Measurements from ENCODE around the gene DPYD. TPM values are rescaled to one million over a fixed set of nuclear protein-coding genes. Genes with fewer than 3 reads are reported as not detected.

The DPYD gene
- total and polyA plus RNA-seq, 12 donors, result 4.1 to 22.0 (median 7.0) TPM

DNA sequence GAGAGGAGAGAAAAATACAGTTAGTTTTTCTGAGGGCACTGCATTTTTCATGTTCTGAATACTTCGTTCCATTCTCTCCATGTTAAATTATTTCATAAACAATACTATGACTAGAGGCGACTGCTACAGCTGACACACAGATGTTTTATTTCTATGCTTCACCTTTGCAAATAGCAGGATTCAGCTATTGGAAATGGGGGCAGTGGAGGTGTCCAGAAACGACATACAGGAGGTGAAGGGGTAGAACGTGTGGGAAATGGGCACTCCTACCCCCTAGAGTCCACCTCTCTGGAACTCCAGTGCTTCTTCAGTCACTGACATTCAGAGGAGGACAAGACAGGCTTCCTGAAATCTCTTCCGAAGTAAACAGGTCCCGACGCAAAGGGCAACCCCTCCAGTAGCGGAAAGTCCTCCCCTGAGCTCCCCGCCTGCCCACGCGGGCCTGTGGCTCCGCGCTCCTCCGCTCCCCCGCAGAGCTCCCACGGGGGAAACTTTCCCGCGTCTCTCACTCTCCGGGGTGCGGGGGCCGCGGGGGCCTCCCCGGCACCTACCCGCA is 480 bp downstream of the DPYD start:
- H3K36me3 ChIP-seq, result no peaks in the 10 kb centered on the region
- TF ChIP-seq, protein P1, sequence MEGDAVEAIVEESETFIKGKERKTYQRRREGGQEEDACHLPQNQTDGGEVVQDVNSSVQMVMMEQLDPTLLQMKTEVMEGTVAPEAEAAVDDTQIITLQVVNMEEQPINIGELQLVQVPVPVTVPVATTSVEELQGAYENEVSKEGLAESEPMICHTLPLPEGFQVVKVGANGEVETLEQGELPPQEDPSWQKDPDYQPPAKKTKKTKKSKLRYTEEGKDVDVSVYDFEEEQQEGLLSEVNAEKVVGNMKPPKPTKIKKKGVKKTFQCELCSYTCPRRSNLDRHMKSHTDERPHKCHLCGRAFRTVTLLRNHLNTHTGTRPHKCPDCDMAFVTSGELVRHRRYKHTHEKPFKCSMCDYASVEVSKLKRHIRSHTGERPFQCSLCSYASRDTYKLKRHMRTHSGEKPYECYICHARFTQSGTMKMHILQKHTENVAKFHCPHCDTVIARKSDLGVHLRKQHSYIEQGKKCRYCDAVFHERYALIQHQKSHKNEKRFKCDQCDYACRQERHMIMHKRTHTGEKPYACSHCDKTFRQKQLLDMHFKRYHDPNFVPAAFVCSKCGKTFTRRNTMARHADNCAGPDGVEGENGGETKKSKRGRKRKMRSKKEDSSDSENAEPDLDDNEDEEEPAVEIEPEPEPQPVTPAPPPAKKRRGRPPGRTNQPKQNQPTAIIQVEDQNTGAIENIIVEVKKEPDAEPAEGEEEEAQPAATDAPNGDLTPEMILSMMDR (IDR thresholded peaks at IDR 0.05), result no peak
- peaks cover 0 to 41% (median 11%) of the 10 kb centered on the region in 9 donors for H3K4me1 ChIP-seq
- WGBS, 2 donors, result 0% methylated on average over 24 of the region's 24 CpGs
- H3K27ac ChIP-seq, result peak overlapping the region; percentile 88 to 94 (median 91)
- H3K27me3 ChIP-seq, result no peaks in the 10 kb centered on the region
- peak; percentile 39 to 79 (median 66) for ATAC-seq
- DNase-seq, result no peak
- no peaks in the 10 kb centered on the region for H3K9me3 ChIP-seq
- H3K4me3 ChIP-seq, result peak overlapping the region; percentile 72 to 95 (median 84)
- intact Hi-C loops (cut with DNase I), result no loop called here

DNA sequence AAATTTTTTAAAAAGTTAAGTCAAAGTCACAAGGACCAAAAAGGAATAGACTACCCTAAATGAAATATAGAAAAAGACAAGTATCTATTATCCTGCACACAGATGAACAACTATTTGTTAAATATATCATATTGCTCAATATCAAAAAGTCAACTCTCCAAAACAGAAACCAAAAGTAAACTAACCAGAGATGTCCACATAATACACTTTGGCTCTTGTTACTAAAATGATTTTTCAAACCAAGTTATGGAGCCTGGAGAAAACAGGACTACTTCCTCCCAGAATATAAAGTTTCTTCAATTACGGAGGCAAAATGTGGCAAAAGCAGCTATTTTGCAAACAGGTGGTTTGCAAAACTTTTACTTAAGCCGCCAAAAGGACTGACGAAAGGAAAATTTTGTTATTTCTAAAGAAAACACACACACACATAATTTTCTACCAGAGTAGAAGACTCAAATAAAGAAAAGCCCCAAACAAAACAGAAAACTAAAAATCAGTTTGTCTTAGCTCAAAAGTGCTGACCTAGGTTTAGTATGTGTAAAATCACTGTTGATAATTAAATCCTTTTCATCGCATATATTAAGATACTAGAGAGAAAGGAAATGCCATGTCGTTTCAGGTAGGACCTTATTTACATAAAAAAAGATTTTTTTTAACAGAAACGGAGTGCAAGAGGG is 1.1 kb downstream of the DPYD start:
- peak overlapping the region in 9 of 10 donors; percentile 88 to 94 (median 91) for H3K27ac ChIP-seq
- H3K4me1 ChIP-seq, result peaks cover 0 to 41% (median 11%) of the 10 kb centered on the region in 9 donors
- TF ChIP-seq, protein P1 (IDR thresholded peaks at IDR 0.05), result no peak
- intact Hi-C loops (cut with DNase I), result no loop called here
- DNase-seq (no peak), ATAC-seq (peak in 2 of 8 donors; percentile 36 to 41)
- H3K4me3 ChIP-seq, result peak overlapping the region; percentile 72 to 95 (median 84)
- WGBS, 2 donors, result 11 to 31% methylated on average over 6 of the region's 6 CpGs
- no peaks in the 10 kb centered on the region for H3K27me3 ChIP-seq
- no peaks in the 10 kb centered on the region for H3K9me3 ChIP-seq
- H3K36me3 ChIP-seq, result no peaks in the 10 kb centered on the region

DNA sequence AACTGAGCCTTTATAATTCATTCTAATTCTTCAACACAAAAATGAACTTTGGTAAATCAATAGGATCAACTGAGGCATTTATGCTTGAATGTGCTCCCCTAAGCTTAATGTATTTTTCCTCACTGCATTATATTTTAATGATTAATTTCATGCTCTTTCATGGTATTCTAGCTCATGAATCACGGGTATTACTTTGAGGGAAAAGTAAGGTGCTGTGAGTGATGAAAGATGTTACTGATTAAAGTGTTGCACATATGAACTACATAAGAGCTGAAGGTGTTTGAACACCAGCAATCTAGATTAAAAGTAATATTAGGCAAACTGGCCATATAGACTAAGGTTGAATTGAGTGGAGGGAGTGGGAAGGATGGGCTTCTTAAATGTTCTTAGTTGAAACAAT is 1.9 kb downstream of the DPYD start:
- DNase-seq, result no peak
- no peaks in the 10 kb centered on the region for H3K27me3 ChIP-seq
- H3K4me1 ChIP-seq, result peaks cover 0 to 41% (median 11%) of the 10 kb centered on the region in 9 donors
- TF ChIP-seq, protein P1 (IDR thresholded peaks at IDR 0.05), result no peak
- ATAC-seq, result no peak
- H3K4me3 ChIP-seq, result peak overlapping the region in 8 of 10 donors; percentile 72 to 95 (median 84)
- WGBS, 2 donors, result 41 to 79% methylated on average over 1 of the region's 1 CpG
- H3K9me3 ChIP-seq, result no peaks in the 10 kb centered on the region
- intact Hi-C loops (cut with DNase I), result no loop called here
- no peaks in the 10 kb centered on the region for H3K36me3 ChIP-seq
- peak overlapping the region in 4 of 10 donors; percentile 88 to 93 (median 90) for H3K27ac ChIP-seq

DNA sequence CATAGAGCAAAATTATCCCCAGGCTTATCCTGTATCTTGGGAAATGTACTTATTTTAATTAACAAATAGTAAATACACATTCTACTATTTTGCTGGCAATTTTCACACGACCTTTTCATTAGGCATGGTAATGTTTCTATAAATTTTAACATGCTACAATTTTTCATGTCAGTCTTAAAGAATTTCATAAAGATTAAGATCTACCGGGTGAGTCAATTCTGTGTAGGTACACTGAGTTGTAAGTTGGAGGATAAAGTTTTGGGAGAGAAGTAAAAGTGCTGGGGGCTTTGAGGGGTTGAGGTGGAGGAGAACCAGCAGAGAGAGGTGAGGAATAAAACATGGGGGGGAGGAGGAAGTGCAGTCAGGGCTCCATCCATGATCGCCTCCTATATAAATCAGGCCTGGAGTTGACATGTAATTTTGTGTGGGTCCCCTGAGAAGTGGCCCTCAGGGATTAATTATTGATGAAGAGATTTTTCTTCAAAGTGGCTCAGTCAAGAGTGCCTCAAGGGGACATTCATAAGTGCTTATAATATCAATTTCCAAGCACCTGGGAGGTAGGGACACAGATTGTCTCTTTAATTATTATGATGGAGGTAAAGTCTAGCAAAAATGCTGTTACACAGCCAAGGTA is 7.2 kb downstream of the DPYD start:
- TF ChIP-seq, protein P1 (IDR thresholded peaks at IDR 0.05), result no peak

More for the DNA sequence above, 7.2 kb downstream of the DPYD start:
- intact Hi-C loops (cut with DNase I), result no loop called here
- H3K36me3 ChIP-seq, result no peaks in the 10 kb centered on the region
- peaks cover 0 to 64% (median 9%) of the 10 kb centered on the region in 9 donors for H3K4me1 ChIP-seq
- no peak overlapping the region for H3K4me3 ChIP-seq
- H3K9me3 ChIP-seq, result no peaks in the 10 kb centered on the region
- DNase-seq (no peak), ATAC-seq (no peak)
- no peak overlapping the region for H3K27ac ChIP-seq
- no peaks in the 10 kb centered on the region for H3K27me3 ChIP-seq
- 87 to 88% methylated on average over 3 of the region's 3 CpGs for WGBS, 2 donors

All from heart right ventricle (tissue), 16 donors.